GM10248 (cell line): ENCODE measurements around the gene GNAS-AS1.

Experiments used
- CTCF ChIA-PET: fragments of 300-600 bp; sonication (Branson Sonifier 250); formaldehyde crosslinking; extraction: SDS; loops from one replicate; lab custom pipeline; 2021; ENCODE audit warnings: antibody characterized with exemption; lab: Yijun Ruan, JAX
- POLR2A ChIA-PET: fragments of 350-650 bp; sonication (Branson Sonifier 250); formaldehyde crosslinking; extraction: SDS; loops from one replicate; lab custom pipeline; 2020; ENCODE audit warnings: antibody characterized with exemption; lab: Yijun Ruan, JAX
- DNase-seq: peaks from one replicate; pipeline ENCODE4 v3.0.0; 2012; ENCODE audit errors: extremely low spot score
- CTCF ChIP-seq: IDR thresholded peaks from 2 replicates; pipeline ENCODE4 v1.5.1; 2012; ENCODE audit warnings: mild to moderate bottlenecking, low read depth; ENCODE audit errors: extremely low read depth, missing control alignments, control extremely low read depth

GNAS-AS1 gene

GRCh38 chr20:58847463-58847862 is 3.2 kb downstream of the GNAS-AS1 start:
- CTCF ChIA-PET = interaction anchor here (1.3 to 3.0 kb wide), 3 partner anchors 16 to 360 kb away, joined by 4 to 9 read pairs (median 4); no protein-coding TSS in a partner anchor
- no peak for TF ChIP-seq CTCF

GRCh38 chr20:58845706-58846105 is 5.0 kb downstream of the GNAS-AS1 start:
- CTCF ChIA-PET = interaction anchor here (1.3 to 3.0 kb wide), 4 partner anchors 17 to 195 kb away, joined by 4 to 9 read pairs (median 5); partner anchors contain the start of gene STX16
- no peak for DNase-seq
- POLR2A ChIA-PET = no interaction called here
- no peak for TF ChIP-seq CTCF

More at GRCh38 chr20:58847463-58847862, 3.2 kb downstream of the GNAS-AS1 start:
- POLR2A ChIA-PET = no interaction called here
- no peak for DNase-seq

GRCh38 chr20:58843128-58843556 is 7.6 kb downstream of the GNAS-AS1 start:
- ChIA-PET CTCF (interaction anchor here (0.8 to 1.1 kb wide), 2 partner anchors 14 to 44 kb away, joined by 3 to 4 read pairs; no protein-coding TSS in a partner anchor), POLR2A (no interaction called here)
- no peak for DNase-seq
- TF ChIP-seq CTCF = no peak

- no peak for TF ChIP-seq CTCF
- ChIA-PET CTCF (no interaction called here), POLR2A (no interaction called here)
- no peak for DNase-seq
Observed at GRCh38 chr20:58842276-58842675, 8.4 kb downstream of the GNAS-AS1 start.

- DNase-seq = no peak
- POLR2A ChIA-PET = no interaction called here
- TF ChIP-seq CTCF = no peak
- CTCF ChIA-PET = no interaction called here
Observed at GRCh38 chr20:58841539-58842264, 9.0 kb downstream of the GNAS-AS1 start.

GRCh38 chr20:58840816-58841538 is 9.7 kb downstream of the GNAS-AS1 start:
- CTCF ChIA-PET = no interaction called here
- POLR2A ChIA-PET = no interaction called here
- DNase-seq = no peak
- no peak for TF ChIP-seq CTCF
